Loucy (cell line): ENCODE measurements around the gene PRR4.

Experiments
- CTCF ChIP-seq: fragments of 200-600 bp; sonication (generic); conservative IDR thresholded peaks from 2 replicates; pipeline ENCODE4 v1.5.1; 2014; ENCODE audit warnings: mild to moderate bottlenecking, antibody characterized with exemption, low read length
- EZH2phosphoT487 ChIP-seq: fragments of 200-600 bp; IDR thresholded peaks from 2 replicates; pipeline ENCODE4 v1.6.1; 2018; ENCODE audit warnings: antibody characterized with exemption, mild to moderate bottlenecking, moderate library complexity, borderline replicate concordance

DNA sequence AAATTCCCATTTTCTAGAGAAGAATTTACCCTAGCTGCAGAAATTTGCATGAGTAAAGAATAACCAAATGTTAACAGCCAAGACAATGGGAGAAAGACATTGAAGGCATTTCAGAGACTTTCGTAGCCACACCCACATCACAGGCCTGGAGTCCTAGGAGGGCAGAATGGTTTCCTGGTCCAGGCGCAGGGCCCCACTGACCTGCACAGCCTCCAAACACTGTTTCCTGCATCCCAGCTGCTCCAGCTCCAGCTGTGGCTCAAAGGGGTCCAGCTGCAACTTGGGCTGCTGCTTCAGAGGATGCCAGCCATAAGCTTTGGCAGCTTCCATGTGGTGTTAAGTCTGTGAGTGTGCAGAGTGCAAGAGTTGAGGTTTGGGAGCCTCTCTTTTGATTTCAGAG, 6.5 kb upstream of the PRR4 start:
- TF ChIP-seq CTCF (no peak), EZH2phosphoT487 (no peak)
